SH-SY5Y (cell line): ENCODE data around the gene SLC28A1.

ENCODE experiments used
- GATA2 ChIP-seq: IDR thresholded peaks from 2 replicates; pipeline ENCODE4 v1.6.1; 2011; ENCODE audit warnings: mild to moderate bottlenecking, low read depth, low read length
- GATA3 ChIP-seq: IDR thresholded peaks from 2 replicates; pipeline ENCODE4 v1.6.1; 2011; ENCODE audit warnings: low read depth, mild to moderate bottlenecking, low read length, moderate library complexity

- TF ChIP-seq GATA2, result no peak
- no peak for TF ChIP-seq GATA3
Observed at GRCh38 chr15:84892786-84893307, 8.4 kb downstream of the SLC28A1 start.
